ENCODE results near the gene ATP5F1D. TPM values are rescaled to one million over a fixed set of nuclear protein-coding genes. Genes with fewer than 3 reads are reported as not detected.
A peak's percentile ranks its signal among the peaks of the same experiment; 100 is the strongest.

Gene ATP5F1D
- polyA plus RNA-seq, 4 donors: 126 to 823 (median 492) TPM

- H3K4me3 ChIP-seq (ENCODE audit: low read depth in 1 of 3, low read length in 3 of 3): no peak overlapping the region
- no peaks in the 10 kb centered on the region for H3K9me3 ChIP-seq (ENCODE audit: control insufficient read depth in 2 of 2, insufficient read depth in 1 of 2, low read depth in 1 of 2, low read length in 1 of 2)
- H3K36me3 ChIP-seq (ENCODE audit: control insufficient read depth in 3 of 3, insufficient read depth in 2 of 3, low read depth in 1 of 3, low read length in 3 of 3): peaks cover 20 to 92% (median 24%) of the 10 kb centered on the region in 3 donors
- H3K27me3 ChIP-seq (ENCODE audit: control insufficient read depth in 3 of 3, insufficient read depth in 3 of 3, low read length in 3 of 3): no peaks in the 10 kb centered on the region
- DNase-seq: peak in 1 of 2 donors; percentile 33
- peaks cover 0 to 14% (median 0%) of the 10 kb centered on the region in 3 donors for H3K4me1 ChIP-seq (ENCODE audit: control insufficient read depth in 3 of 3, insufficient read depth in 2 of 3, low read depth in 1 of 3, low read length in 2 of 3)
- H3K27ac ChIP-seq (ENCODE audit: low read depth in 1 of 3, low read length in 2 of 3): no peak overlapping the region
- FAIRE-seq: no peak
- 70 to 84% (median 77%) methylated on average over 36 to 48 of the region's 48 CpGs for WGBS, 3 donors
Measured at GRCh38 chr19:1223018-1223855, 18.3 kb upstream of the ATP5F1D start.

- peaks cover 0 to 11% (median 0%) of the 10 kb centered on the region in 3 donors for H3K4me1 ChIP-seq (ENCODE audit: control insufficient read depth in 3 of 3, insufficient read depth in 2 of 3, low read depth in 1 of 3, low read length in 2 of 3)
- peaks cover 20 to 84% (median 24%) of the 10 kb centered on the region in 3 donors for H3K36me3 ChIP-seq (ENCODE audit: control insufficient read depth in 3 of 3, insufficient read depth in 2 of 3, low read depth in 1 of 3, low read length in 3 of 3)
- FAIRE-seq (no peak), DNase-seq (no peak)
- H3K9me3 ChIP-seq (ENCODE audit: control insufficient read depth in 2 of 2, insufficient read depth in 1 of 2, low read depth in 1 of 2, low read length in 1 of 2): no peaks in the 10 kb centered on the region
- 91 to 98% (median 94%) methylated on average over 14 to 16 of the region's 16 CpGs for WGBS, 3 donors
- no peaks in the 10 kb centered on the region for H3K27me3 ChIP-seq (ENCODE audit: control insufficient read depth in 3 of 3, insufficient read depth in 3 of 3, low read length in 3 of 3)
- H3K27ac ChIP-seq (ENCODE audit: low read depth in 1 of 3, low read length in 2 of 3): no peak overlapping the region
- no peak overlapping the region for H3K4me3 ChIP-seq (ENCODE audit: low read depth in 1 of 3, low read length in 3 of 3)
Measured at GRCh38 chr19:1224047-1224825, 17.3 kb upstream of the ATP5F1D start.

GRCh38 chr19:1224847-1225246 is 16.7 kb upstream of the ATP5F1D start:
- WGBS, 3 donors: 86 to 94% (median 90%) methylated on average over 15 to 16 of the region's 16 CpGs
- H3K36me3 ChIP-seq (ENCODE audit: control insufficient read depth in 3 of 3, insufficient read depth in 2 of 3, low read depth in 1 of 3, low read length in 3 of 3): peaks cover 20 to 81% (median 24%) of the 10 kb centered on the region in 3 donors
- peaks cover 0 to 11% (median 0%) of the 10 kb centered on the region in 3 donors for H3K4me1 ChIP-seq (ENCODE audit: control insufficient read depth in 3 of 3, insufficient read depth in 2 of 3, low read depth in 1 of 3, low read length in 2 of 3)
- H3K9me3 ChIP-seq (ENCODE audit: control insufficient read depth in 2 of 2, insufficient read depth in 1 of 2, low read depth in 1 of 2, low read length in 1 of 2): no peaks in the 10 kb centered on the region
- no peak for FAIRE-seq
- H3K4me3 ChIP-seq (ENCODE audit: low read depth in 1 of 3, low read length in 3 of 3): no peak overlapping the region
- H3K27me3 ChIP-seq (ENCODE audit: control insufficient read depth in 3 of 3, insufficient read depth in 3 of 3, low read length in 3 of 3): no peaks in the 10 kb centered on the region
- no peak for DNase-seq
- H3K27ac ChIP-seq (ENCODE audit: low read depth in 1 of 3, low read length in 2 of 3): no peak overlapping the region

GRCh38 chr19:1225440-1226226 is 15.9 kb upstream of the ATP5F1D start:
- Histone ChIP-seq H3K4me3 (ENCODE audit: low read depth in 1 of 3, low read length in 3 of 3) (no peak overlapping the region), H3K4me1 (ENCODE audit: control insufficient read depth in 3 of 3, insufficient read depth in 2 of 3, low read depth in 1 of 3, low read length in 2 of 3) (peaks cover 0 to 16% (median 0%) of the 10 kb centered on the region in 3 donors), H3K36me3 (ENCODE audit: control insufficient read depth in 3 of 3, insufficient read depth in 2 of 3, low read depth in 1 of 3, low read length in 3 of 3) (peaks cover 16 to 73% (median 24%) of the 10 kb centered on the region in 3 donors), H3K9me3 (ENCODE audit: control insufficient read depth in 2 of 2, insufficient read depth in 1 of 2, low read depth in 1 of 2, low read length in 1 of 2) (no peaks in the 10 kb centered on the region), H3K27ac (ENCODE audit: low read depth in 1 of 3, low read length in 2 of 3) (no peak overlapping the region), H3K27me3 (ENCODE audit: control insufficient read depth in 3 of 3, insufficient read depth in 3 of 3, low read length in 3 of 3) (no peaks in the 10 kb centered on the region)
- 85 to 89% (median 89%) methylated on average over 29 of the region's 29 CpGs for WGBS, 3 donors
- DNase-seq (no peak), FAIRE-seq (no peak)

GRCh38 chr19:1226227-1226518 is 15.4 kb upstream of the ATP5F1D start:
- FAIRE-seq (no peak), DNase-seq (no peak)
- Histone ChIP-seq H3K27me3 (ENCODE audit: control insufficient read depth in 3 of 3, insufficient read depth in 3 of 3, low read length in 3 of 3) (no peaks in the 10 kb centered on the region), H3K9me3 (ENCODE audit: control insufficient read depth in 2 of 2, insufficient read depth in 1 of 2, low read depth in 1 of 2, low read length in 1 of 2) (no peaks in the 10 kb centered on the region), H3K27ac (ENCODE audit: low read depth in 1 of 3, low read length in 2 of 3) (no peak overlapping the region), H3K36me3 (ENCODE audit: control insufficient read depth in 3 of 3, insufficient read depth in 2 of 3, low read depth in 1 of 3, low read length in 3 of 3) (peaks cover 14 to 67% (median 22%) of the 10 kb centered on the region in 3 donors), H3K4me3 (ENCODE audit: low read depth in 1 of 3, low read length in 3 of 3) (no peak overlapping the region), H3K4me1 (ENCODE audit: control insufficient read depth in 3 of 3, insufficient read depth in 2 of 3, low read depth in 1 of 3, low read length in 2 of 3) (peaks cover 0 to 19% (median 0%) of the 10 kb centered on the region in 3 donors)
- WGBS, 3 donors: 91 to 95% (median 95%) methylated on average over 8 to 11 of the region's 11 CpGs

GRCh38 chr19:1226522-1227303 is 14.8 kb upstream of the ATP5F1D start:
- 89 to 93% (median 91%) methylated on average over 47 to 50 of the region's 50 CpGs for whole genome bisulfite sequencing, 3 donors

GRCh38 chr19:1227304-1228054 is 14.1 kb upstream of the ATP5F1D start:
- Histone ChIP-seq H3K36me3 (ENCODE audit: control insufficient read depth in 3 of 3, insufficient read depth in 2 of 3, low read depth in 1 of 3, low read length in 3 of 3) (peaks cover 7 to 55% (median 20%) of the 10 kb centered on the region in 3 donors), H3K4me3 (ENCODE audit: low read depth in 1 of 3, low read length in 3 of 3) (no peak overlapping the region), H3K27me3 (ENCODE audit: control insufficient read depth in 3 of 3, insufficient read depth in 3 of 3, low read length in 3 of 3) (no peaks in the 10 kb centered on the region), H3K4me1 (ENCODE audit: control insufficient read depth in 3 of 3, insufficient read depth in 2 of 3, low read depth in 1 of 3, low read length in 2 of 3) (peaks cover 0 to 26% (median 0%) of the 10 kb centered on the region in 3 donors), H3K27ac (ENCODE audit: low read depth in 1 of 3, low read length in 2 of 3) (no peak overlapping the region), H3K9me3 (ENCODE audit: control insufficient read depth in 2 of 2, insufficient read depth in 1 of 2, low read depth in 1 of 2, low read length in 1 of 2) (no peaks in the 10 kb centered on the region)
- no peak for FAIRE-seq
- DNase-seq: no peak
- 87 to 91% (median 88%) methylated on average over 54 to 56 of the region's 56 CpGs for WGBS, 3 donors

More at GRCh38 chr19:1226522-1227303, 14.8 kb upstream of the ATP5F1D start:
- no peaks in the 10 kb centered on the region for H3K9me3 ChIP-seq (ENCODE audit: control insufficient read depth in 2 of 2, insufficient read depth in 1 of 2, low read depth in 1 of 2, low read length in 1 of 2)
- H3K27ac ChIP-seq (ENCODE audit: low read depth in 1 of 3, low read length in 2 of 3): no peak overlapping the region
- DNase-seq (no peak), FAIRE-seq (no peak)
- H3K36me3 ChIP-seq (ENCODE audit: control insufficient read depth in 3 of 3, insufficient read depth in 2 of 3, low read depth in 1 of 3, low read length in 3 of 3): peaks cover 13 to 62% (median 22%) of the 10 kb centered on the region in 3 donors
- peaks cover 0 to 18% (median 0%) of the 10 kb centered on the region in 3 donors for H3K4me1 ChIP-seq (ENCODE audit: control insufficient read depth in 3 of 3, insufficient read depth in 2 of 3, low read depth in 1 of 3, low read length in 2 of 3)
- no peak overlapping the region for H3K4me3 ChIP-seq (ENCODE audit: low read depth in 1 of 3, low read length in 3 of 3)
- no peaks in the 10 kb centered on the region for H3K27me3 ChIP-seq (ENCODE audit: control insufficient read depth in 3 of 3, insufficient read depth in 3 of 3, low read length in 3 of 3)
